Stomach smooth muscle (tissue), 2 donors: Measurements from ENCODE around the gene ANKRD66.

Source experiments
- H3K27ac ChIP-seq: one replicate; pipeline ENCODE4 v1.7.0; 2013; ENCODE audit warnings: mild to moderate bottlenecking, low read length, inconsistent platforms
- H3K27me3 ChIP-seq, 2 donors: one replicate each; pipeline ENCODE4 v1.7.0; 2013; ENCODE audit warnings: low read length in 2 of 2; ENCODE audit not compliant: insufficient read depth in 2 of 2, control insufficient read depth in 1 of 2
- H3K36me3 ChIP-seq, 2 donors: one replicate each; pipeline ENCODE4 v1.7.0; 2013; ENCODE audit warnings: low read length in 2 of 2; ENCODE audit not compliant: control insufficient read depth in 2 of 2, insufficient read depth in 2 of 2
- H3K4me1 ChIP-seq: one replicate; pipeline ENCODE4 v1.7.0; 2013; ENCODE audit warnings: low read length; ENCODE audit not compliant: control insufficient read depth, insufficient read depth
- H3K4me3 ChIP-seq, 2 donors: one replicate each; pipeline ENCODE4 v1.7.0; 2013; ENCODE audit warnings: low read length in 2 of 2
- H3K9ac ChIP-seq, 2 donors: one replicate each; pipeline ENCODE4 v1.7.0; 2013; ENCODE audit warnings: low read length in 2 of 2, mild to moderate bottlenecking in 1 of 2
- H3K9me3 ChIP-seq, 2 donors: one replicate each; pipeline ENCODE4 v1.7.0; 2013; ENCODE audit warnings: low read length in 2 of 2; ENCODE audit not compliant: control insufficient read depth in 2 of 2
- donor health status: healthy.
- donor health status: Pancreatic carcinoma.

ANKRD66 gene

DNA sequence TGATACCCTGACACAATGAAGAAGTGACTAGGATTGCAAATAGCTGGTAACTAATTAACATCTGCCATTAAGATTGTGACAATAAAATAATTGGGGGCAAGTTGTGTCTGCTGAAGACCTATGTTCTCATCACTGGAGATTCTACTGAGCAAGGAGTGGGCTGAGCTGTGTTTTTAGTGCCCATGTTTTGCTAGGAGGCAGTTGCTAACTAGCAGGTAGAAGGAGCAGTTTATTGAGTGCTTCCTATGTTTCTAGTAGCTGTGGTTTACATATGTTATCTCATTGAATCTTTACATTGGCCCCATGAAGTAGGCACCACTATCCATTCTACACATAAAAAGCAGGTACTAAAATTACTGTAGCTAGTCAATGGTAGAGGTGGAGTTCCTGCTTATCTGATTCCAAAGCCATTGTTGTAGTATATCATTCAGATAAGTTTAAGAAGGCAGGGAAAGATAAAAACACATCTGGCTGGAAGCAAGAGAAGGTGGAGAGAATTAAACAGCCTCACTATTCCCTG lies 43.7 kb downstream of the ANKRD66 start:
- H3K27ac ChIP-seq = no peak overlapping the region
- H3K4me1 ChIP-seq = no peaks in the 10 kb centered on the region
- no peak overlapping the region for H3K4me3 ChIP-seq
- H3K36me3 ChIP-seq = no peaks in the 10 kb centered on the region
- H3K27me3 ChIP-seq = no peaks in the 10 kb centered on the region
- no peaks in the 10 kb centered on the region for H3K9me3 ChIP-seq
- H3K9ac ChIP-seq = no peak overlapping the region

DNA sequence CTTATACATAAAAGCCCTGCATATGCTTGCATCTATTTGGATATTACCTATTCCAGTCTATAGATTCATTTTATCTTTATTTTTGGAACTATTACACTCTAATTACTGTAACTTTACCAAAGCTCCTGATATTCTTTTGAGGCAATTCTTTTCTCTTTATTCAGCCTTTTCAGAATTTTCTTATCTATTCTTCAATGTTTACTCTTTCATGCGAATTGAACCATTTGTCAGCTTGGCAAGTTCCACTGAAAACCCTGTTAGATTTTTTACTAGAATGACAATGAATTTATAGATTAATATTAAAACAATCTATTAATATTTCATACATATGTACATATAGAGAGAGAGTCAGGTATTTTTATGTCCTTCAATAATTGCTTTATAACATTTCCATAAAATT lies 45.9 kb downstream of the ANKRD66 start:
- Histone ChIP-seq H3K36me3 (no peaks in the 10 kb centered on the region), H3K27ac (no peak overlapping the region), H3K4me1 (no peaks in the 10 kb centered on the region), H3K9ac (no peak overlapping the region), H3K4me3 (no peak overlapping the region), H3K27me3 (no peaks in the 10 kb centered on the region), H3K9me3 (no peaks in the 10 kb centered on the region)

- Histone ChIP-seq H3K27me3 (no peaks in the 10 kb centered on the region), H3K27ac (no peak within 1 kb of the TSS), H3K4me1 (no peaks in the 10 kb centered on the region), H3K9ac (no peak within 1 kb of the TSS), H3K9me3 (no peaks in the 10 kb centered on the region), H3K36me3 (no peaks in the 10 kb centered on the region), H3K4me3 (no peak within 1 kb of the TSS)
Measured at GRCh38 chr6:46793138-46793537, 46.4 kb downstream of the ANKRD66 start, which contains the start of gene MEP1A. TSS of gene MEP1A (plus strand) at chr6:46793389. CDS start at chr6:46793399, 10 bp downstream.

GRCh38 chr6:46794068-46794467 lies 47.3 kb downstream of the ANKRD66 start:
- no peaks in the 10 kb centered on the region for H3K36me3 ChIP-seq
- no peak overlapping the region for H3K9ac ChIP-seq
- H3K9me3 ChIP-seq = no peaks in the 10 kb centered on the region
- no peaks in the 10 kb centered on the region for H3K4me1 ChIP-seq
- no peaks in the 10 kb centered on the region for H3K27me3 ChIP-seq
- no peak overlapping the region for H3K4me3 ChIP-seq
- no peak overlapping the region for H3K27ac ChIP-seq

GRCh38 chr6:46795816-46796215 lies 49.1 kb downstream of the ANKRD66 start:
- no peaks in the 10 kb centered on the region for H3K36me3 ChIP-seq
- H3K9ac ChIP-seq = no peak overlapping the region
- no peak overlapping the region for H3K4me3 ChIP-seq
- no peaks in the 10 kb centered on the region for H3K27me3 ChIP-seq
- no peaks in the 10 kb centered on the region for H3K9me3 ChIP-seq
- H3K27ac ChIP-seq = no peak overlapping the region
- no peaks in the 10 kb centered on the region for H3K4me1 ChIP-seq

DNA sequence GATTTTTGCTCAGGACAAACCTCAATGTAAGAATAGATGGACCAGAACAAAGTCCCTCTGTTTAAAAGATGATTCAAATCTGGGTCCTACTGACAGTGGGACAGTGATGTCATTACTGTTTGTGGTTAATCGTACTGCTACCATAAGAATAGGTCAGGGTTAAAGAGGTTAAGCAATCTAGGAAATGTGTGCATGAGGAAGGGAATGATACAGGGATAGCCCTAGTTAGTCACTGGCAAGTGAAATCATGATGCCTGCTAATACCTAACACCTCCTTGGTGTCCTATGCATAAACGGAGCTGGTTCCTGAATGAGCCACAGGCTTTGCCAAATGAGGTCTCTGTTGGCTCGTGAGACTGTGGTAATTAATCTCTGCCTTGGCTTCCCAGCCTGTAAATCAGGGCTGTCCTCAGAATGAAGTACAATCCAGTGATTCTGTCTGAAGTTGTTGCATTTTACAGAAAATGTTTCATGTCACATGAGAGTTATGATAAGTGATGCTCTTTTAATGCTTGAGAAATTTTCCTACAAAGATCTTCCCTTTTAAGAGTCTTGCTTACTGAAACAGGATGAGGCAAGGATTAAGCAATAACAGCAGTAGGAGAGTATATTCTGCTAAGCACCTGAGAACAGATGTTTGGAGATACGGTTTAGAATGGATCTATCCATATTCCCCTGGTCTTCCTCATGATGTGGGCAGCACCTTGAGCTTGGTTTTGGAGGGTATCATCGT lies 50.3 kb downstream of the ANKRD66 start:
- Histone ChIP-seq H3K27me3 (no peaks in the 10 kb centered on the region), H3K9me3 (no peaks in the 10 kb centered on the region), H3K4me3 (no peak overlapping the region), H3K36me3 (no peaks in the 10 kb centered on the region), H3K9ac (no peak overlapping the region), H3K4me1 (no peaks in the 10 kb centered on the region), H3K27ac (no peak overlapping the region)

GRCh38 chr6:46799657-46800056 lies 52.9 kb downstream of the ANKRD66 start:
- no peaks in the 10 kb centered on the region for H3K27me3 ChIP-seq
- no peak overlapping the region for H3K4me3 ChIP-seq
- H3K36me3 ChIP-seq = no peaks in the 10 kb centered on the region
- no peak overlapping the region for H3K9ac ChIP-seq
- H3K9me3 ChIP-seq = no peaks in the 10 kb centered on the region
- H3K4me1 ChIP-seq = no peaks in the 10 kb centered on the region
- H3K27ac ChIP-seq = no peak overlapping the region

DNA sequence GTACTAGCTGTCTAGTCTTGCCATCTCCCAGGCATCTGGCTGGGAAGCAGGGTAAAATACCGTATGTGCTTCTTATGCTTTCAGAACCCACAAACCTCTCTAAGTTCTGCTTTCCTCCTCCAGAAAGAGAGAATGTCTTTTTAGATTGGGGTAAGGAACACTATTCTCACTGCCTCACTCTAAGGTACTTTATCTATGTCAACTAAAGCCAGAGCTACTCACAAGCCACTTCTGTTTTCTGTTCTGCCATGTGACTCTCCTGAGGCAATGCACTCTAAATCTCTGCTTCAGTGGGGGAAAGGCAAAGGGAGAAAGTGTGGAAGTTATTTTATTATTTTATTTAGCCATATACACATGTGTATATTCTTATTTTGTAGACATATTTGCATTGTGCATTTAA lies 62.1 kb downstream of the ANKRD66 start:
- Histone ChIP-seq H3K4me3 (no peak overlapping the region), H3K36me3 (no peaks in the 10 kb centered on the region), H3K27me3 (no peaks in the 10 kb centered on the region), H3K9ac (no peak overlapping the region), H3K4me1 (no peaks in the 10 kb centered on the region), H3K9me3 (no peaks in the 10 kb centered on the region), H3K27ac (no peak overlapping the region)
